CD8-positive, alpha-beta memory T cell (primary cell): ENCODE data around the gene FOSL1. TPM values are rescaled to one million over a fixed set of nuclear protein-coding genes. Genes with fewer than 3 reads are reported as not detected.

Experiments
- CTCF ChIA-PET: fragments of 350-600 bp; sonication (Branson Sonifier 250); formaldehyde crosslinking; loops from one replicate; lab custom pipeline; 2021; ENCODE audit warnings: antibody characterized with exemption; lab: Charles Lee
- POLR2A ChIA-PET: fragments of 350-600 bp; sonication (Branson Sonifier 250); formaldehyde crosslinking; loops from one replicate; lab custom pipeline; 2021; ENCODE audit warnings: antibody characterized with exemption; lab: Charles Lee
- DNase-seq, 5 donors: peaks; one replicate each; pipeline versions ENCODE4 v3.0.0 to v3.0.0-alpha.2; 2020 to 2022; ENCODE audit warnings: mixed read lengths in 1 of 5
- H3K27ac ChIP-seq: one replicate; pipeline ENCODE4 v1.7.0; 2013; ENCODE audit warnings: low read depth, mild to moderate bottlenecking, low read length, moderate library complexity
- H3K27me3 ChIP-seq: 2 replicates; pipeline ENCODE4 v1.7.0; 2013; ENCODE audit warnings: low read length, mild to moderate bottlenecking; ENCODE audit not compliant: insufficient read depth, poor library complexity, severe bottlenecking
- H3K36me3 ChIP-seq: 2 replicates; pipeline ENCODE4 v1.7.0; 2013; ENCODE audit warnings: mild to moderate bottlenecking, low read length, moderate library complexity; ENCODE audit not compliant: insufficient read depth
- H3K4me1 ChIP-seq: 2 replicates; pipeline ENCODE4 v1.7.0; 2013; ENCODE audit warnings: mild to moderate bottlenecking, low read length, moderate library complexity; ENCODE audit not compliant: insufficient read depth
- H3K4me3 ChIP-seq: 2 replicates; pipeline ENCODE4 v1.7.0; 2013; ENCODE audit warnings: mild to moderate bottlenecking, low read length
- H3K9me3 ChIP-seq: 2 replicates; pipeline ENCODE4 v1.7.0; 2013; ENCODE audit warnings: mild to moderate bottlenecking, low read length
- H3K27ac Mint-ChIP-seq, 8 donors: one replicate each; pipeline ENCODE4 v1.8.0; 2020 to 2021; ENCODE audit warnings: mixed read lengths in 8 of 8, mild to moderate bottlenecking in 6 of 8, inconsistent platforms in 3 of 8, moderate library complexity in 3 of 8
- H3K27me3 Mint-ChIP-seq, 2 donors: one replicate each; pipeline ENCODE4 v1.8.0; 2020 to 2021; ENCODE audit warnings: mixed read lengths in 2 of 2, mild to moderate bottlenecking in 1 of 2, moderate library complexity in 1 of 2
- H3K36me3 Mint-ChIP-seq, 3 donors: one replicate each; pipeline ENCODE4 v1.8.0; 2020 to 2021; ENCODE audit warnings: mixed read lengths in 3 of 3, inconsistent platforms in 1 of 3, mild to moderate bottlenecking in 1 of 3
- H3K4me1 Mint-ChIP-seq, 3 donors: one replicate each; pipeline ENCODE4 v1.8.0; 2020 to 2021; ENCODE audit warnings: mixed read lengths in 3 of 3, inconsistent platforms in 1 of 3, mild to moderate bottlenecking in 1 of 3
- H3K4me3 Mint-ChIP-seq, 7 donors: one replicate each; pipeline ENCODE4 v1.8.0; 2020 to 2021; ENCODE audit warnings: mixed read lengths in 7 of 7, mild to moderate bottlenecking in 6 of 7, moderate library complexity in 4 of 7, inconsistent platforms in 2 of 7
- H3K9me3 Mint-ChIP-seq, 5 donors: one replicate each; pipeline ENCODE4 v1.8.0; 2020 to 2022; ENCODE audit warnings: mixed read lengths in 5 of 5, mild to moderate bottlenecking in 3 of 5, moderate library complexity in 2 of 5, inconsistent platforms in 1 of 5
- polyA plus RNA-seq: library from polyadenylated mRNA; unstranded; fragments of 300-500 nt; fragmentation: Illumina TruSeq; gene quantifications from one replicate; pipeline ENCODE4 v1.2.3, GENCODE V29; 2021
- total RNA-seq, 2 experiments: library from RNA; stranded (reverse); gene quantifications; one replicate each; pipeline ENCODE4 v1.2.3, GENCODE V29; 2021

The FOSL1 gene
- total and polyA plus RNA-seq, 3 experiments from 2014 or later: 0.51 to 26.9 (median 26.4) TPM

DNA sequence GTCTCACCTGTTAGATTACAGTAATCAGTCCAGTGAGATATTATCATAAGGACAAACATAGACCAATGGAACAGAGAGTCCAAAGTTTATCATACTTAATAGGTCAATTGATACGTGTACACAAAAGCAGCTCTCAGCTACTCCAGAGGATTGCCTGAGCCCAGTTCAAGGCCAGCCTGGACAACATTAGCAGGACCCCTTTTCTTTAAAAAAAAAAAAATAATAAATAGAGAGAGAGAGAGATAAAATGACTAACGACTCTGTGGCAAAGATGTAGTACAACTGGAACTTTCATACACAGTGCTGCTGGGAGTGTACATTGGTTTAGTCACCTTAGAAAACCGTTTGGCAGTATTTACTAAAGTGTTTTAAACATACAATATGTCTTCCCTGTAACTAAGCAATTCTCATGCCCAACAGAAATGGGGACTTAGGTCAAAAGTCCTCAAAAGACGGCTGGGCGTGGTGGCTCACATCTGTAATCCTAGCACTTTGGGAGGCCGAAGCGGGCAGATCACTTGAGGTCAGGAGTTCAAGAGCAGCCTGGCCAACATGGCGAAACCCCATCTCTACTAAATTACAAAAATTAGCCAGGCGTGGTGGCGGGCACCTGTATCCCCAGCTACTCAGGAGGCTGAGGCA, 55.8 kb downstream of the FOSL1 start:
- no peak for DNase-seq
- no peaks in the 10 kb centered on the region for H3K4me1 ChIP-seq
- Mint-ChIP-seq H3K9me3 (no peaks in the 10 kb centered on the region), H3K36me3 (no peaks in the 10 kb centered on the region), H3K27me3 (no peaks in the 10 kb centered on the region), H3K4me3 (no peak overlapping the region), H3K27ac (no peak overlapping the region), H3K4me1 (no peaks in the 10 kb centered on the region)
- no peak overlapping the region for H3K27ac ChIP-seq
- no peak overlapping the region for H3K4me3 ChIP-seq
- ChIA-PET POLR2A (interaction anchor here (0.6 kb wide), 1 partner anchor 11 kb away, joined by 3 read pairs; no protein-coding TSS in a partner anchor), CTCF (interaction anchor here (0.7 to 1.2 kb wide), 3 partner anchors 26 to 177 kb away, joined by 3 to 4 read pairs (median 3); no protein-coding TSS in a partner anchor)
- H3K9me3 ChIP-seq: no peaks in the 10 kb centered on the region
- H3K27me3 ChIP-seq: no peaks in the 10 kb centered on the region
- H3K36me3 ChIP-seq: no peaks in the 10 kb centered on the region

GRCh38 chr11:65843811-65844210, 56.4 kb downstream of the FOSL1 start:
- no peaks in the 10 kb centered on the region for H3K27me3 Mint-ChIP-seq
- Histone ChIP-seq H3K4me1 (no peaks in the 10 kb centered on the region), H3K27me3 (no peaks in the 10 kb centered on the region), H3K27ac (no peak overlapping the region), H3K36me3 (no peaks in the 10 kb centered on the region), H3K9me3 (no peaks in the 10 kb centered on the region), H3K4me3 (no peak overlapping the region)
- no peaks in the 10 kb centered on the region for H3K9me3 Mint-ChIP-seq
- no peaks in the 10 kb centered on the region for H3K4me1 Mint-ChIP-seq
- no peak overlapping the region for H3K27ac Mint-ChIP-seq
- POLR2A ChIA-PET: no interaction called here
- CTCF ChIA-PET: interaction anchor here (1.1 to 1.3 kb wide), 4 partner anchors 15 to 47 kb away, joined by 3 to 5 read pairs (median 4); partner anchors contain the start of gene CCDC85B
- no peak overlapping the region for H3K4me3 Mint-ChIP-seq
- no peak for DNase-seq
- H3K36me3 Mint-ChIP-seq: no peaks in the 10 kb centered on the region

DNA sequence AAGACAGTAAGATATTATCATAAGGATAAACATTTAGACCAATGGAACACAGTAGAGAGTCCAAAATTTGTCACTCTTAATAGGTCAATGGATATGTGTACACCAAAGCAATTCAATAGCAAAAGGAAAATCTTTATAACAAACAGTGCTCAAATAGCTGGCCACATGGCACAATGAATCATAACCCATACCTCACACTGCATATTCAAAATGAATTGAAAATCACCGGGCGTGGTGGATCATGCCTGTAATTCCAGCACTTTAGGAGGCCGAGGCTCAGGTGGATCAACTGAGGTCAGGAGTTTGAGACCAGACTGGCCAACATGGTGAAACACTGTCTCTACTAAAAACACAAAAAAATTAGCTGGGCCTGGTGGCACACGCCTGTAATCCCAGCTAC, 58.0 kb downstream of the FOSL1 start:
- DNase-seq: no peak
- Mint-ChIP-seq H3K9me3 (no peaks in the 10 kb centered on the region), H3K27me3 (no peaks in the 10 kb centered on the region), H3K4me1 (no peaks in the 10 kb centered on the region), H3K27ac (no peak overlapping the region), H3K4me3 (no peak overlapping the region), H3K36me3 (no peaks in the 10 kb centered on the region)
- ChIA-PET POLR2A (no interaction called here), CTCF (no interaction called here)
- no peaks in the 10 kb centered on the region for H3K27me3 ChIP-seq
- H3K9me3 ChIP-seq: no peaks in the 10 kb centered on the region
- no peaks in the 10 kb centered on the region for H3K4me1 ChIP-seq
- no peak overlapping the region for H3K4me3 ChIP-seq
- no peak overlapping the region for H3K27ac ChIP-seq
- H3K36me3 ChIP-seq: no peaks in the 10 kb centered on the region

Other genes starting within 250 kb of the FOSL1 start
- gene RELA, start 237.5 kb downstream of the FOSL1 start, total RNA-seq: 10 to 100 TPM; 87.3 to 89.7 TPM
- 76.0 TPM for gene RELA, start 237.5 kb downstream of the FOSL1 start, polyA plus RNA-seq
- 10 to 100 TPM; 79.9 to 87.1 TPM for gene KAT5, start 188.1 kb downstream of the FOSL1 start, total RNA-seq
- gene KAT5, start 188.1 kb downstream of the FOSL1 start, polyA plus RNA-seq: 49.5 TPM
- 100 to 1,000 TPM; 106 to 114 TPM for gene RNASEH2C, start 179.6 kb downstream of the FOSL1 start, total RNA-seq
- gene RNASEH2C, start 179.6 kb downstream of the FOSL1 start, polyA plus RNA-seq: 87.7 TPM
- gene AP5B1, start 119.4 kb downstream of the FOSL1 start, total RNA-seq: 10 to 100 TPM; 16.2 to 17.4 TPM
- gene AP5B1, start 119.4 kb downstream of the FOSL1 start, polyA plus RNA-seq: 18.1 TPM
- gene OVOL1, start 113.3 kb downstream of the FOSL1 start, total RNA-seq: not detected
- not detected for gene OVOL1, start 113.3 kb downstream of the FOSL1 start, polyA plus RNA-seq
- 1 to 10 TPM; 2.0 to 2.8 TPM for gene SNX32, start 66.4 kb downstream of the FOSL1 start, total RNA-seq
- 0.77 TPM for gene SNX32, start 66.4 kb downstream of the FOSL1 start, polyA plus RNA-seq
- 1,000 to 10,000 TPM; 1,172 to 1,226 TPM for gene CFL1, start 42.2 kb downstream of the FOSL1 start, total RNA-seq
- gene CFL1, start 42.2 kb downstream of the FOSL1 start, polyA plus RNA-seq: 3,347 TPM
- 10 to 100 TPM; 84.7 to 85.8 TPM for gene MUS81, start 40.0 kb downstream of the FOSL1 start, total RNA-seq
- 35.2 TPM for gene MUS81, start 40.0 kb downstream of the FOSL1 start, polyA plus RNA-seq
- gene EFEMP2, start 27.6 kb downstream of the FOSL1 start, total RNA-seq: 1 to 10 TPM; 3.9 to 4.0 TPM
- gene EFEMP2, start 27.6 kb downstream of the FOSL1 start, polyA plus RNA-seq: 0.23 TPM
- gene CTSW, start 20.6 kb downstream of the FOSL1 start, total RNA-seq: 10 to 100 TPM; 40.9 to 44.3 TPM
- 1,046 TPM for gene CTSW, start 20.6 kb downstream of the FOSL1 start, polyA plus RNA-seq
- 100 to 1,000 TPM; 121 to 123 TPM for gene FIBP, start 11.9 kb downstream of the FOSL1 start, total RNA-seq
- 78.6 TPM for gene FIBP, start 11.9 kb downstream of the FOSL1 start, polyA plus RNA-seq
- gene CCDC85B, start 9.7 kb downstream of the FOSL1 start, total RNA-seq: 10 to 100 TPM; 81.3 to 86.7 TPM
- gene CCDC85B, start 9.7 kb downstream of the FOSL1 start, polyA plus RNA-seq: 94.4 TPM
- 10 to 100 TPM; 18.7 to 21.4 TPM for gene C11orf68, start 18.7 kb upstream of the FOSL1 start, total RNA-seq
- gene C11orf68, start 18.7 kb upstream of the FOSL1 start, polyA plus RNA-seq: 70.3 TPM
- gene DRAP1, start 19.0 kb upstream of the FOSL1 start, total RNA-seq: 100 to 1,000 TPM in 1 of 2 experiments, 10 to 100 TPM in 1; 94.6 to 103 TPM
- gene DRAP1, start 19.0 kb upstream of the FOSL1 start, polyA plus RNA-seq: 115 TPM
- gene TSGA10IP, start 45.1 kb upstream of the FOSL1 start, total RNA-seq: not detected
- gene TSGA10IP, start 45.1 kb upstream of the FOSL1 start, polyA plus RNA-seq: not detected
- gene SART1, start 61.3 kb upstream of the FOSL1 start, total RNA-seq: 10 to 100 TPM; 69.9 to 70.2 TPM
- gene SART1, start 61.3 kb upstream of the FOSL1 start, polyA plus RNA-seq: 50.1 TPM
- 10 to 100 TPM; 81.2 to 81.3 TPM for gene EIF1AD, start 101.8 kb upstream of the FOSL1 start, total RNA-seq
- gene EIF1AD, start 101.8 kb upstream of the FOSL1 start, polyA plus RNA-seq: 16.1 TPM
- gene BANF1, start 102.1 kb upstream of the FOSL1 start, total RNA-seq: 100 to 1,000 TPM; 264 to 268 TPM
- 205 TPM for gene BANF1, start 102.1 kb upstream of the FOSL1 start, polyA plus RNA-seq
- not detected for gene CST6, start 111.6 kb upstream of the FOSL1 start, total RNA-seq
- not detected for gene CST6, start 111.6 kb upstream of the FOSL1 start, polyA plus RNA-seq
- not detected for gene CATSPER1, start 126.1 kb upstream of the FOSL1 start, total RNA-seq
- not detected for gene CATSPER1, start 126.1 kb upstream of the FOSL1 start, polyA plus RNA-seq
- gene GAL3ST3, start 148.8 kb upstream of the FOSL1 start, total RNA-seq: not detected
- not detected for gene GAL3ST3, start 148.8 kb upstream of the FOSL1 start, polyA plus RNA-seq
- 100 to 1,000 TPM; 261 to 274 TPM for gene SF3B2, start 152.0 kb upstream of the FOSL1 start, total RNA-seq
- 134 TPM for gene SF3B2, start 152.0 kb upstream of the FOSL1 start, polyA plus RNA-seq
- 10 to 100 TPM; 73.3 to 77.4 TPM for gene PACS1, start 169.9 kb upstream of the FOSL1 start, total RNA-seq
- 86.1 TPM for gene PACS1, start 169.9 kb upstream of the FOSL1 start, polyA plus RNA-seq